Measurements from ENCODE around the gene S1PR2. TPM values are rescaled to one million over a fixed set of nuclear protein-coding genes. Genes with fewer than 3 reads are reported as not detected.

Gene S1PR2
- total and polyA plus RNA-seq, 4 donors: 1.2 to 4.8 (median 3.3) TPM

- no peak for TF ChIP-seq CTCF (IDR thresholded peaks at IDR 0.05; ENCODE audit: low read depth, low read length, missing input control)
These were observed 24.2 kb upstream of the S1PR2 start (continued) for GRCh38 chr19:10255358-10255757.

GRCh38 chr19:10254244-10254643 lies 23.1 kb upstream of the S1PR2 start:
- TF ChIP-seq ZBTB33 (IDR thresholded peaks at IDR 0.05) (no peak), MAX (IDR thresholded peaks at IDR 0.05) (no peak), YY1 (IDR thresholded peaks at IDR 0.05) (no peak), HNF4G (IDR thresholded peaks at IDR 0.05) (no peak), NR2F2 (IDR thresholded peaks at IDR 0.05) (no peak), CTCF (IDR thresholded peaks at IDR 0.05; ENCODE audit: low read depth, low read length, missing input control) (no peak), SP1 (IDR thresholded peaks at IDR 0.05) (no peak)
- H3K36me3 ChIP-seq (ENCODE audit: control insufficient read depth in 4 of 4, insufficient read depth in 3 of 4, low read depth in 1 of 4, low read length in 3 of 4): peaks cover 10 to 40% (median 23%) of the 10 kb centered on the region in 4 donors
- H3K4me3 ChIP-seq (ENCODE audit: low read depth in 1 of 3, low read length in 3 of 3): no peak overlapping the region
- H3K27ac ChIP-seq (ENCODE audit: low read depth in 1 of 2, low read length in 2 of 2): no peak overlapping the region
- no peak for DNase-seq (ENCODE audit: low spot score)
- no peaks in the 10 kb centered on the region for H3K9me3 ChIP-seq (ENCODE audit: control insufficient read depth in 4 of 4, low read length in 3 of 4)
- WGBS: 96% methylated on average over 3 of the region's 3 CpGs
- H3K4me1 ChIP-seq (ENCODE audit: control insufficient read depth in 4 of 4, insufficient read depth in 4 of 4, low read length in 3 of 4): peaks cover 0 to 17% (median 11%) of the 10 kb centered on the region in 4 donors
- no peaks in the 10 kb centered on the region for H3K27me3 ChIP-seq (ENCODE audit: control insufficient read depth in 4 of 4, insufficient read depth in 4 of 4, low read length in 3 of 4)
- H3K9ac ChIP-seq (ENCODE audit: low read depth in 1 of 2, low read length in 2 of 2): no peak overlapping the region

GRCh38 chr19:10252707-10253106 lies 21.6 kb upstream of the S1PR2 start:
- Histone ChIP-seq H3K4me3 (ENCODE audit: low read depth in 1 of 3, low read length in 3 of 3) (peak overlapping the region; percentile 56 to 96 (median 95)), H3K27me3 (ENCODE audit: control insufficient read depth in 4 of 4, insufficient read depth in 4 of 4, low read length in 3 of 4) (no peaks in the 10 kb centered on the region), H3K9ac (ENCODE audit: low read depth in 1 of 2, low read length in 2 of 2) (peak overlapping the region; percentile 45 to 87), H3K4me1 (ENCODE audit: control insufficient read depth in 4 of 4, insufficient read depth in 4 of 4, low read length in 3 of 4) (peaks cover 0 to 17% (median 11%) of the 10 kb centered on the region in 4 donors), H3K36me3 (ENCODE audit: control insufficient read depth in 4 of 4, insufficient read depth in 3 of 4, low read depth in 1 of 4, low read length in 3 of 4) (peaks cover 10 to 30% (median 21%) of the 10 kb centered on the region in 4 donors), H3K9me3 (ENCODE audit: control insufficient read depth in 4 of 4, low read length in 3 of 4) (no peaks in the 10 kb centered on the region), H3K27ac (ENCODE audit: low read depth in 1 of 2, low read length in 2 of 2) (peak overlapping the region in 1 of 2 donors; percentile 90)
- TF ChIP-seq MAX (IDR thresholded peaks at IDR 0.05): no peak
- no peak for TF ChIP-seq ATF3 (IDR thresholded peaks at IDR 0.05)
- no peak for TF ChIP-seq TAF1 (conservative IDR thresholded peaks at IDR 0.05)
- no peak for TF ChIP-seq FOXA1 (IDR thresholded peaks at IDR 0.05)
- no peak for TF ChIP-seq YY1 (IDR thresholded peaks at IDR 0.05)
- TF ChIP-seq CTCF (IDR thresholded peaks at IDR 0.05; ENCODE audit: low read depth, low read length, missing input control): no peak
- TF ChIP-seq NR2F2 (IDR thresholded peaks at IDR 0.05): no peak
- TF ChIP-seq RAD21 (IDR thresholded peaks at IDR 0.05): no peak
- no peak for TF ChIP-seq FOXA2 (IDR thresholded peaks at IDR 0.05)
- no peak for TF ChIP-seq HNF4G (IDR thresholded peaks at IDR 0.05)
- no peak for TF ChIP-seq REST (IDR thresholded peaks at IDR 0.05)
- no peak for TF ChIP-seq EGR1 (IDR thresholded peaks at IDR 0.05; ENCODE audit: low read depth in 2 of 2)
- WGBS: 35% methylated on average over 8 of the region's 8 CpGs
- DNase-seq (ENCODE audit: low spot score): no peak
